Spleen (tissue), 7 donors: ENCODE results near the gene MALT1.

Experiments used
- POLR2A ChIP-seq, 3 donors: fragments of 450-650 bp; IDR thresholded peaks; one replicate each; pipeline ENCODE4 v1.5.1; 2017; ENCODE audit warnings: antibody characterized with exemption in 3 of 3, mild to moderate bottlenecking in 1 of 3
- TF ChIP-seq, protein P1 (sequence below), 11 experiments: fragments of 200-600 bp in 7 of 11; fragments of 450-650 bp in 4 of 11; sonication (generic) in 4 of 11; IDR thresholded peaks in 8 of 11; conservative IDR thresholded peaks in 3 of 11; 1 replicate in 7 of 11; 2 replicates in 4 of 11; pipeline versions ENCODE4 v1.4.0 to v1.8.0; 2016 to 2021; ENCODE audit warnings: antibody characterized with exemption in 11 of 11, inconsistent platforms in 4 of 11, mild to moderate bottlenecking in 1 of 11
- donor health status: DM: no; HTN: no; CAD: no; lungs with moderate emphysema.
- donor health status: DM: no; HTN: no; CAD: no.
- donor health status: DM: no; HTN: no; CAD: no.

DNA sequence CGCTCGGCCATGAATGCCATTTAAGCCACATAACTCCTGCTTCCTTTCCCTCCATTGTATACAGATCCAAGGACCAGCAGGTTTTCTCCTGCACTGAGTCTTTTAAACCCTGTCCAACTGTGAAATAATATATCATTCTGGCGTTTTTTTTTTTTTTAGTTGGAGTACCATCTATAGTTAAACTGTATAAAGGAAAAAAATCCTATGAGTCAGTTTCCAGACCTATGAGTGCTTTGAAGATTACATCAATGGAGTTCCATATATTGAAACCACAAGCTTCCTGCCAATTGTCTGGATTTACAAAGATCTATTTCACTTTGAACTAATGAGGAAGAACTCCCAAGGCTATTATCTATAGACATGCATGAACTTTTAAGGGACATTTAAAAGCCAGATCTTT lies 2.4 kb upstream of the MALT1 start:
- TF ChIP-seq, protein P1, sequence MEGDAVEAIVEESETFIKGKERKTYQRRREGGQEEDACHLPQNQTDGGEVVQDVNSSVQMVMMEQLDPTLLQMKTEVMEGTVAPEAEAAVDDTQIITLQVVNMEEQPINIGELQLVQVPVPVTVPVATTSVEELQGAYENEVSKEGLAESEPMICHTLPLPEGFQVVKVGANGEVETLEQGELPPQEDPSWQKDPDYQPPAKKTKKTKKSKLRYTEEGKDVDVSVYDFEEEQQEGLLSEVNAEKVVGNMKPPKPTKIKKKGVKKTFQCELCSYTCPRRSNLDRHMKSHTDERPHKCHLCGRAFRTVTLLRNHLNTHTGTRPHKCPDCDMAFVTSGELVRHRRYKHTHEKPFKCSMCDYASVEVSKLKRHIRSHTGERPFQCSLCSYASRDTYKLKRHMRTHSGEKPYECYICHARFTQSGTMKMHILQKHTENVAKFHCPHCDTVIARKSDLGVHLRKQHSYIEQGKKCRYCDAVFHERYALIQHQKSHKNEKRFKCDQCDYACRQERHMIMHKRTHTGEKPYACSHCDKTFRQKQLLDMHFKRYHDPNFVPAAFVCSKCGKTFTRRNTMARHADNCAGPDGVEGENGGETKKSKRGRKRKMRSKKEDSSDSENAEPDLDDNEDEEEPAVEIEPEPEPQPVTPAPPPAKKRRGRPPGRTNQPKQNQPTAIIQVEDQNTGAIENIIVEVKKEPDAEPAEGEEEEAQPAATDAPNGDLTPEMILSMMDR (IDR thresholded peaks at IDR 0.05 in 8 of 11, conservative IDR thresholded peaks at IDR 0.05 in 3 of 11) = no peak
- no peak for TF ChIP-seq POLR2A (IDR thresholded peaks at IDR 0.05)
